SKM-1 treated with dmso at 0.1 percent for 144 hours (cell line): ENCODE results near the gene PRUNE2.

ENCODE experiments used
- DNase-seq: peaks from one replicate; lab custom pipeline; 2025; ENCODE audit not compliant: unreplicated experiment; lab: John Stamatoyannopoulos, UW

PRUNE2 gene

DNA sequence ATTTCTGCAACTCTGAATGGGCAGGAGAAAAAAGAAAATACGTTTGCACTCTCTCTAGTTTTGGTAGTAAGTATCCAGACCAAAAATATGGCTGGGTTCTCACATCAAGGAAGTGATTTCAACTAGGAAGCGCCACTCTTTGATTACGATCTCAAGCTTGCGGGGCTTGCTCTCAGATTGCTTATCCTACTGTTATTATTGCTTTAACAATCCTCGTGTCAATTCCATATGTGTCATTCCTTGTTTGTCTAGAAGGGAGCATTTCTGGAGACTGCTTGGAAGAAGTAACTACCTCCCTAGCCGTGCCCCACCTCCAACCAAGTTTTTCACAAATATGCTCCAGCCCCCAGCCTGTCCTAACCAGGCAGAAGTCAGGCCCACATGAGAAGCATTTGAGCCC is 3.5 kb downstream of the PRUNE2 start:
- DNase-seq = no peak

DNA sequence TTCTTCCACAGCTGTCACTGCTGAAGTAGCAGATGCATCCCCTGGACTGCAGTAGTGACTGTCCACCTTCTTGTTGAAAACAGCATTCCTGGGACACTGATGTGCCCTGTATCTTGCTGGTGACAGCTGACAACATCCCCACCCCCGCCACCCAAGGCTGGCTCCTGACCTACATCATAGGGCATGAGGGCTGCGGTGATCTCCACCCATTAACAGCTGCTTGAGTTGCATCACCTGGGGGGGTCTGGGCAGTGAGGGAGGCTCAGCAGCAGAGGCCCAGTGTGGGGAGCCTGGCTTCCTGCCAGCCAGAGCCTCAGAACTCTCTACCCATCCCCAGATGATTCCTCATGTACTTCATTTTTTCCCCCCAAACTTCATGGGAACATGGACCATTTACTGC is 4.1 kb downstream of the PRUNE2 start:
- no peak for DNase-seq

DNA sequence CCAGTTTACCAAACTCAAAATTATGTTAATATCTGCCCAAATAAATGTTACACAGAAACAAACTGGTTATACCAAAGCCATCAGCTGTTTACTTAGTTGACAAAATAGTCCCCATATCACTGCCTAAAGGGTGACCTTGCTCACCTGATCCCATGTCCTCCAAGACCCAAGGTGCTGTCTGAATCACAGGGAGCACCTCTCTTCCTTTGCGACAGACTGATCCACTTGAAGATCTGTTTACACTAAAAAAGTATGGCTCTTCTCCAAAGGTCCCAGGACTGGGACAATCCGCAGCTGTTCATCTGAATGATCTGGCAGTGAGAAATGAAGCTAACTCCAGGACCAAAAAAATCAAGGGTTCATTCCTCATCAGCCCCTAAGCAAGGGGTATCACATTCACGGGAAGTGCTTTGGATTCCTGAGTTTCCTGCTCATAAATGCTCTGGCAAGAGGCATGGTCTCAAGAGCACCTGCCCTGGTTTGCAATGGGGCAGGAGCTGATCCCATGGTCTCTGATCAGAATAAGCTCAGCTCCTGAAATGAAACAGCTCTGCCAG is 5.0 kb downstream of the PRUNE2 start:
- no peak for DNase-seq

DNA sequence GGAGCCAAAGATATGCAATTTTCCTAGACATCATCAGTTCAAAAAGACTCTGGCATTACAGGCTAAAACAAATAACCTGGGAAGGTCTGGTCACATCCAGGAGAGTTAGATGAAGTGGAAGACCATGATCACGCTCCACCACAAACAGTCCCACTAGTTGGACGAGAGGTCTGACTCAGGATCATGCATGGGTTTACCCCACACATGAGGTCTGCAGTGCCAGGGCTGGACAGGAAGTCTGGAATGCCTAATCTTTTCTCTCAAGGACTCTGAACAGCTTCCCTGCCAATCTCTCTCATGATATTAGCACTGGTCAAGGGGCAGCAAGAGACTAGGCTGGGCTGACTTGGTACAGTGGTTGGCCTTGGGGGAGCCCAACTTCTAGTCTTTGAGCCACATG is 7.1 kb downstream of the PRUNE2 start:
- no peak for DNase-seq

DNA sequence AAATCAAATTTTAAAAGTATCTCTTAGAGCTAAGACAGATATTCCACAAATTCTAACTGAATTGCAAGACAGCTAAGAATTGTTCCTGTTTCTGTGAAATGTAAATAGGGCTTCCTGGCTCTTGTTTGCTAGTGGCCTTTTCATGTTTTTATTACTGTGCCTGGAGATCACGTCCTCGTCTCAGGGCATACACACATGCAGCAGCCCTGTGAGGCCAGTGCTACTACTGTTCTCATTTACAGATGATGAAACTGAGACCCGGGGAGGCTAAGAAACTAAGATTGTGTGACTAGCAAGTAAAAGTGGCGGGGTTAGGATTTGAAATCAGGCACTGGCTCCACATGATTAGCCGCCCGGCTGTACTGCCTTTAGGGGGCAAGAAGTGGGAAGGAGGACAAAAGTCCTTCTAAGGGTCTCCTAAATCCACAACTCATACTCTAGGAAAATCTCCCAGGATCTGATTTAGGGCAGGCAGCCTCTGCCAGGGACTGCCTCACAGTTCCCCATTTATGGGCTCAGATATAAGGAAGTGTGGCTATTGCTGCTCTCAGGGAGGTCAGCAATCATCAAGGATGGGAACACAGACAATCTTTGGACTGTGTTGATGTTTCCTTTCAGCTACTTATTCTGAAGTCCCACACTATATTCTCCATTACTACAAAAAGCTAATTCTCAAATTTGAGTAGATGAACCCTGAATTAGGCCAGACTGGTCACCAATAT is 7.9 kb downstream of the PRUNE2 start:
- DNase-seq = no peak

DNA sequence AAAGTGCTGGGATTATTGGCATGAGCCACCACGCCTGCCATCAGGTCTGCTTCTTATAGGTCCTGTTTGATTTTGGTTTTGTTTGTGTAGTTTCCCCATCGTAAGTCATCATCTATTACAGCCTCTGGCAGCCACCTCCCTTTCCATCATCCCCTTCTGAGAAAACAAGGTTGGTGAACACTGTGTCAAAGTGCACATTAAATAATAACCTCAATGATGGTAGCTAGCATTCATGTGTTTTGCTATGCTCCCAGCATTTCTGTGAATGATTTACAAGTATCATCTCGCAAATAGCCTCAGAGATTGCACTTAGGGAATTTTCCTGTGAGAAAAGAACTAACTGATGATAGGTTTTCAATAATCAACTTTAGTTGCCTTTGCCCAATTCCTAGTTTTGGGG is 9.9 kb downstream of the PRUNE2 start:
- DNase-seq = no peak

DNA sequence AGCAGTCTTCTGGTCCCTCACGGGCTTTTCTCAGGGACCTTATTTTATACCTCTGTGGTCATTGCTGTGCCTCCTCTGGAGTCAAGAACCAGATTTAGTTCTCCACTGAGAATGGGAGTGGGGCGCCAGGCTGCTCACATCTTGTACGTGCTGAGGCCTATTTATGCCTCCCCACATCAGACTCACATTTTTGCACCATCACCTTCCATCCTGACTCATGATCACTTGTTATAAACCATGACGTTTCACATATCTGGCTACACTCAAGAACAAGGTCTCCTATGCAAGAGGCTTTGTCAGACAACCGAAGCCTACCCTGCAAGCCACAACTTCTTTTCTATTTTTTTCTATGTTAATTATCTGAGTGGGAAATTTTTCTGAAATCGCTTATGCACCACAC is 10.7 kb downstream of the PRUNE2 start:
- DNase-seq = no peak

DNA sequence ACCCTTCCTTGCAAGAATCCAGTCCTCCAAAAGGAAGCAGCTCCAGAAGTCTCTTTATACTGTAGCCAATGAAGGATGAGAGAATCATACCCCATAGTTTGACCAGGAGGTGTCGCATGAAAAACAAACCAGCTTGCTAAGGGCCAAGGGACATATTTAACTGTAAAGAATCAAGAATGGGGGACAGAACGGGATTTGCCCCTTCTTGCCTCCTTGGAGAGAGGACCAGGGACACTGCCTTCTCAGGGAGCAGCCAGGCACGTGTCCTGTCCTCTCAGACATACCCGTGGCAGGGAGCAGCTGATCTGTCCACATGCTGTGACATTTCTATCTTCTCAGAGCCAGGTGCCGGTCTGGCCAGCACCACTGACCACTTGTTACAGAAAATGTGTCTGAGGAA is 11.7 kb downstream of the PRUNE2 start:
- DNase-seq = no peak

DNA sequence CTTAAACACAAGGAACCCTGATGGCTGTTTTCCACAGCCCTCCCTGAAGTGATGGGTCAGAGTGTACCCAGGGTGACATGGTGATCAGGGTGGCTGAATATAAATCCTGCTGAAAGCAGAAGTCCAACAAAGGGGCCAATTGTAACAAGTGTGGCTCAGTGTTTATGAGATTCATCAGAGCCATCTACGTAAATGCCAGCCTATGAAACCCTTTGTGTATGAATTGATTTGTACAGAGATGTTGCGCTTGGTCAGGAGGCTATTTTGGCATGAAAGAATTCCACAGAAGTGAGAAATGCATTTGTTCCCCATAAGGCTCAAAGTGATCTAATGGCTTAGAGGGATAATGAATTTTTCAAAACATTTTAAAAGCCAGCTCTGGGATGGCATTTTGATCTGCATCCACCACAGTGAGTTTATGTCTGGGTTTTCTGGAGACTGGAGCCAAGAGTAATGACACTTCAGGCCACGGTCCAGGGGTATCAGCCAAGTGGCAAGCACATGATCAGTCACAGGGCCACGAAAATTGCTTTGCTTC is 12.4 kb downstream of the PRUNE2 start:
- no peak for DNase-seq

DNA sequence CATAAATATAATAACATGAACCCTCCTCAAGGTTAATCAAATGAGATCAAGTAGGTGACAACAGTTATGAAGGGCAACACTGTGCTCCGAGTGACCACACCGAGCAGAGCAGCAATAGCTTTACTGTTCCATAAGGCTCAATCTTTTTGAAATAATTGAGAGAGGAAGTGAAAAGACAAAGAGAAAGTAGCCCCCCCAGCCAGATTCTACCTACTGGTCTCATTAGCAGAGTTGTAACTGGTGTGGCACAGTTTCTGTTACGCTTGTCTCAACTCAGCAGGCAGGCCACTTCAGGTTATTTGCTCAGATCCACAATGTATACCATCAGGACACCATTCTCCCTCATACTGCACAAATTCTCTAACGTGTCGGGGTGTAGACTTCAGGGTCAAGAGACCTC is 14.0 kb downstream of the PRUNE2 start:
- DNase-seq = no peak

DNA sequence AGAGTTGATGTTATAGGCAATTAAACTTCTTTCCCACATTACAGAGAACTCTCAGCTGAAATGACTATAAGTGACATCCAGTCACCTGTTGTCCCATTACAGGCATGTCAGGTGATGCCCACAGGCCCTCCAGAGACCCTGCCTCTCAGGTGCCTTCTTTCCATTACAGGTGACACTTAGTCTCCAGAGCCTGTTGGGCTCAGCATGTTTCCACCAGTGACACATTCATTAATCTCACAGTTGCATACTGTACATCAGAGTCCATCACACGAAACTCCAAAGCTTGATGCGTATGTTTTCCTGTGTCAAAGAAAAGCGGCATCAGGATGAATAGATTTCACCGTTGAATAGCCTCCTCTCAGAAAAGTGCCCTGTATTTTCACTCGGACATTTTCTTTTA is 14.6 kb downstream of the PRUNE2 start:
- no peak for DNase-seq

DNA sequence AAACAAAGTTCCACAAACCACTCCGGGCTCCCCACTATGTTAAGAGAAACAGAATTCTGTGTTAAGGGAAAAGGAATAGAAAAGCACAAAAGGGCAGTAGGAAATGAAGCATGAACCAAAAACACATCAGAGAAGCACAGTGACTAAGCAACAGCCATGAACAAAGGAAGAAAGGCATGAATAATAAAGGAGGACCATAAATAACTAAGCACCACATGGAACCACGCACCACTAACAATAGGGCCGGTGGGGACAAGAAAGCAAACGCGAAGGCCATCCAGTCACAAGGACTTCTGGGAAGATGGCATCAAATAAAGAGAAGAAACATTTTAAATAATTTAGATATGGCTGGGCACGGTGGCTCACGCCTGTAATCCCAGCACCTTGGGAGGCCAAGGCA is 18.0 kb downstream of the PRUNE2 start:
- DNase-seq = no peak

DNA sequence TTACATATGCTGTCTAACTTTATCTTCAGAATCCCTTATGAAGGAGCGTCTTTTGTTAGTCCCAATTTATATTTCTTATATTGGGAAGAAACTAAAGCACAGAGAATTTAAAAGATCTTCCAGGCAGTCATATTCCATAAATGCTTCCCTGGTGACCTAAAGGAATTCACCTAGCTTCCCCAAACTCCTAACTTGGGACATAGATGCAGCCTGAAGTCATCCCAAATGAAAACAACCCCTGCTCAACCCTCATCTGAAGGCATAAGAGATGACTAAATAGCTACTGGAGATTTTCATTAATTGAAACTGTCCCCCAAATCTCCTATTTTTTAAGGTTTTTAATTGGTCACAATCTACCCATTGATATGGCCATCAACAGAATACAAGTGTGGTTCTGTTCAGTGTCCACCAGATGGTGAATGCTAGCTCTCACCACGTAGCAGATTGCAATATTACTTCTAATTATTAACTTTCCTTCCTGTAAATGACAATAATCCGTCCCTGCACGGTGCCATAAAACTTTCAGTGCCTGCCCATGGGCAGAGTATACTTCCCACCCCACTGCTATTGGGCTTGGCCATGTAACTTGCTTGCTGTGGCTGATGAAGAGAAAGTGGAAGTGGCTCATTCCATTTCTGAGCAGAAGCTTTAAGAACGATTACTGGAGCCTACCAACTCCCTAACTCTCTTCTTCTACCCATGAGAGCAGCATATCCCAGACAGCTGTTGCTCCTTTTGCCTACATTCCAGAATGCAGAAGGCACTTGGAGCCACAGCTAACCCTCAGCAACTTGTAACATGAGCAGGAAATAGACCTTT is 18.7 kb downstream of the PRUNE2 start:
- DNase-seq = no peak

DNA sequence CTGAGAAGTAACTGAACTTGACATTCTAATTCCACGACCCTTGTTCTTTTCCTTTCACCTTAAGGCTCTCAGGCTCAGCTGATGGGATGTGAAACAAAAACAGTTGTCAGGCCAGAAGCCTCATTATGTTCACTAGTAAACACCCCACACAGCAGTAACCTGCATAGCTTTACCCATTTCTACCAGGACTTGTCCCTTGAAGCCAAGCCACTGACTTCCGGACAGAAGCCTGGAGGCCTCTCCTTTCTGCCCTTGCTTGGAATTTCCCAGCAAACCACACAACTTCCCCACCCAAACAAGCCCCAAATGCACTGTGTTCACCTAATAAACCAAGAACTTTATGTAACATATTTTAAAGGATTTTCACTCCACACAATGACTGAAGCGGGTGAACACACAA is 19.6 kb downstream of the PRUNE2 start:
- DNase-seq = no peak

DNA sequence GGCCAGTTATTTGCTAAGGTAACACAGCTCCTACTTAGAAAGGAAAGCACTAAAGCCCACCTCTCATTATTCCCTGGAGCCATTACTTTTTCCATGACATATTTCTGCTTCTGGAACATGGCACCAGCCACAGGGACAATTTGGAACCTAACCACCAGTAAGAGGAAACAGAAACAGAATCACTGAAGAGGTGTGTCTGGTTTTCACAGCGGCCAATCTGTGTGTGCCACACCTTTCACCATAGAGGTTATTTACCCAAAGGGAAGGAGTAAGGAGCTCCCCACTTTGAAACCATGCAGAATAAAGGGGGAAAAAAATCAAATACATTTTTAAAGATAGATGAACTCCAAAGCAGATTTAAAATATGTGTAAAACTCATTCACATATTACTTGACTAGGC is 21.1 kb downstream of the PRUNE2 start:
- DNase-seq = no peak

DNA sequence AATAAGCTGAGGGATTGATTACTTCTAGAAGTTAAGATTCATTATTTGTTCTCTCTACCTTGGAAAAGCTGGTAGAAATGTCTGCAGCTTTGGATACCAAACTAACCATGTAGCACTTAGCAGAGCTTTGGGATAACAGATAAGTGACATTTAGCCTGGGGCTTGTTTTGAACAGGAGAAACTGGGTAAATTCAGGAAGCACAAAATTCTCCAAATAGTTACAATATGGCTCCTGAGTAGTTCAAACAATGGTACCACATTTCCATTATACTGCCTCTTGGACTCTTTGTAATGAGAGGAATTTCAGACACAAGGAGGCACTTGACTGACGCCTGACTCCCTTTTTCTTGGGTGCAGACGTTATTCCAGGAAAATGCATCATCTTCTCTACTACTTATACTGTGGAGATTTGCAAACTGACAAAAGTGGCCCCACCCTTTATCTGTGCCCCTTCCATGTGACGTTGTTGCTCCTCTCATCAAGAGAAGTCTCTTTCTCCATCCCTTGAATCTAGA is 22.5 kb downstream of the PRUNE2 start:
- DNase-seq = no peak

DNA sequence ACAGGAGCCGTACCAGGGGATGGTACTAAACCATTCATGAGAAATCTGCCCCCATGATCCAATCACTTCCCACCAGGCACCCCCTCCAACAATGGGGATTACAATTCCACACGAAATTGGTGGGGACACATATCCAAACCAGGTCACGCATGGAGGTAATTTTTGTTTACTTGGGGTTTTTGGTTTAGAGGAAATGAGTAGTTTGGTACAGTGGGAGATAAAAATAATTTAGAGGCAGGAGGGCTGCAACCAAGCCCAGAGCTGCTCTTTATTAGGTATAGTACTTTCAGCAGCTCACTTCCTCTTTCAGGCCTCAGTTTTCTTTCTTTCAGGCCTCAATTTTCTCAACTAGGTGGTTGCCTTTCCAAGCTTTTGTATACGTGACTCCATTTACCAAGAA is 23.2 kb downstream of the PRUNE2 start:
- no peak for DNase-seq

DNA sequence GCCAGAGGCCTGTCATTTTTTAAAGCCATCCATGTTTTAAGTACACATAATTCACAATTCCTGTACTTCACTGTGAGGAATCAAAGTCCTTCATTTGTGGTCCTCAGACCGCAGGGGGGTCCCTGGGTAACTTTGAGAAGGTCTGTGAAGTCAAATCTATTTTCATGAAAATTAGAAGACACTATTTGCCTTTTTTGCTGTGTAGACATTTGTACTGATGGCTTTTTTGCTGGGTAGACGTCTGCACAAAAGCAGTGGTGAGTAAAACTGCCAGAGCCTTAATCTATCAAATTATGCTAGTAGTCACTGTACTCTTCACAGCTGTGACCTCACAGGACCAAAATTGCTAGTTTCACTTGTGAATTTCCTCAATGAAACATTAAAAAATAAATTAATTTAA is 25.7 kb downstream of the PRUNE2 start:
- DNase-seq = no peak

DNA sequence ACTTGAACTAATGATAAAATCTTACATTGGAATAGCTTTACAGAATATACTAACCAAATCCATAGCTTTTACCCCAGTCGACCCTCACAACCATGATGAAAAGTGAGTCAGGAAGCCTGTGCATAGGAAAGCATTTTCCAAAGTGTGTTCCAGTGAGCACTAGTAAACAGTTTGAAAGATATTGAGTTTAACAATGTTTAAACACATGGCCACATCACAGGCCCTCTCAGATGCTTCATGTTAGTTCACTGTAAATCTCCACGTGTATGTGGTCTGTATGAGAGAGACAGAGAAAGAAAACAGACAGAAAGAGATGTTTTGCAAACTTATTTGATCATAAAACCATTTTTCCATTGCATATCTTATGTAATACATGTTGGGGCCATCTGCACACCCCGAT is 27.0 kb downstream of the PRUNE2 start:
- DNase-seq = no peak

DNA sequence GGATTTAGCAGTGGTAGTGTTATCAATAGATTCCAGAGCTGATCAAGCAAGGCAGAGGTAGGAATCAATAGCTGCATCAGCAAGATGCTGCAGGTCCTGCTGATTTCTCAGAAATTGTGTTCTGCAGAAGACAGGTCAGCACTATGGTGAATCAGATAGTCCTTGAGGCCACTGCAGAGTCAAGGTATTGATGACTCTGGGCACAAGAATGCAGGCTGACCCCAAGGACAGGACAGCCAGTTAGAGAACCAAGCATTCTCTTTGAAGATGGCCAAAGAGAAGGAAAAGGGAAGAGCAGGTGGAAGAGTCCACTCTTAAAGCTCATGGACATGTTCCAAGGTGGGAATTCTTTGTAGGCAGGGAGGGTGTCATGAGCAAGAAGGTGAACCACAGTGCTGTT is 28.0 kb downstream of the PRUNE2 start:
- DNase-seq = no peak

DNA sequence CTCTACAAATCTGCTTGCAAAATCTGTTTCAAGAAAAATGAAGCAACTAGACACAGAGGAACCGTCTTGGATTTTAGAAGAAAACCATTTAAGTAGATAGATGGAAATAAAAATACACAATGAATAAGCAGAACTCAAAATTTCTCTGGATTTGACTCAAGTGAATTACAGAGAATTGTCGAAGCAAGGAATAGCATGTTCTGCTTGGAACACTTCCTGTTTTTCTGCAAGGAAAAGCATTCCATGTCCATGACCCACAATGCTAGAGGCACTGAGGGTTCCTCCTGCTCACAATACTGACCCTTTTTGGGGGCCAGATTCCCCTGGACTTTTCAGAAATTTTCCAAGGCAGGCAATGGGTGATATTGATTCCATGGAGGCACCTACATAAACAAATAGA is 29.8 kb downstream of the PRUNE2 start:
- no peak for DNase-seq

DNA sequence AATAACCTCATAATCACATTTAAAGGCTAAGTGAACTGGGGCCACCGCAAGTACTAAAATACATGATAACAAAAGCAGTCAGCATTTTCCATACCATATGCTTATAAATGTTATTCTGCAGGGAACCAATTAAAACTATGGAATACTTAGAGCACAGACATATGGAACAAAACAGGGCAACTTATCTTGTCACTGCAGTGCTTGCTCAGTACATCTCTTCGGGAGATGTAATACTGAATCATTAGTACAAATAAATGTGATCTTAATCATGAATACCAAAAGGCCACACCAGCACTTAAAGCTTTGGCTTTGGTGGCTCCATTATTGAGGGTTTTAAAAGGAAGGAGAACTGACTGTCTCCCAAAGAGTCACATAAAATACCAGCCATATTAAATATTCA is 32.1 kb downstream of the PRUNE2 start:
- no peak for DNase-seq
